ENCODE data around the gene LBR.
"Not testable (repeated sequence)": the region's sequence is repeated elsewhere in the genome, so short reads cannot be mapped to it uniquely, and the experiment has no call there.

LBR gene

GRCh38 chr1:225422795-225423517 lies 4.9 kb downstream of the LBR start:
- no peak for DNase-seq (ENCODE audit: low read depth)

GRCh38 chr1:225422031-225422605 lies 5.7 kb downstream of the LBR start:
- DNase-seq (ENCODE audit: low read depth), result no peak

- DNase-seq (ENCODE audit: low read depth), result no peak
These were observed 9.2 kb downstream of the LBR start for GRCh38 chr1:225418598-225418997.

- no peak for DNase-seq (ENCODE audit: low read depth)
These were observed 9.8 kb downstream of the LBR start for GRCh38 chr1:225418059-225418458.

GRCh38 chr1:225415967-225416745 lies 11.7 kb downstream of the LBR start:
- DNase-seq (ENCODE audit: low read depth), result no peak

- DNase-seq (ENCODE audit: low read depth), result no peak
These were observed 12.5 kb downstream of the LBR start for GRCh38 chr1:225415307-225415706.

- DNase-seq (ENCODE audit: low read depth), result no peak
These were observed 14.0 kb downstream of the LBR start for GRCh38 chr1:225413708-225414375.

GRCh38 chr1:225412803-225413351 lies 15.0 kb downstream of the LBR start:
- no peak for DNase-seq (ENCODE audit: low read depth)

GRCh38 chr1:225412321-225412720 lies 15.5 kb downstream of the LBR start:
- DNase-seq (ENCODE audit: low read depth), result no peak

GRCh38 chr1:225410036-225410435 lies 17.8 kb downstream of the LBR start:
- DNase-seq (ENCODE audit: low read depth), result no peak

- DNase-seq (ENCODE audit: low read depth), result no peak
These were observed 18.8 kb downstream of the LBR start for GRCh38 chr1:225409051-225409450.

- no peak for DNase-seq (ENCODE audit: low read depth)
These were observed 19.6 kb downstream of the LBR start for GRCh38 chr1:225408249-225408648.

GRCh38 chr1:225407755-225408154 lies 20.1 kb downstream of the LBR start:
- no peak for DNase-seq (ENCODE audit: low read depth)

- no peak for DNase-seq (ENCODE audit: low read depth)
These were observed 20.7 kb downstream of the LBR start for GRCh38 chr1:225406976-225407725.

GRCh38 chr1:225400968-225401367 lies 26.9 kb downstream of the LBR start:
- no peak for DNase-seq (ENCODE audit: low read depth)

- DNase-seq (ENCODE audit: low read depth), result no peak
These were observed 31.5 kb downstream of the LBR start for GRCh38 chr1:225396357-225396756.

- DNase-seq (ENCODE audit: low read depth), result no peak
These were observed 38.0 kb downstream of the LBR start for GRCh38 chr1:225389843-225390242.

- no peak for DNase-seq (ENCODE audit: low read depth)
These were observed 39.5 kb downstream of the LBR start for GRCh38 chr1:225388372-225388771.

GRCh38 chr1:225386860-225387259 lies 41.0 kb downstream of the LBR start:
- DNase-seq (ENCODE audit: low read depth), result not testable (repeated sequence)

- no peak for DNase-seq (ENCODE audit: low read depth)
These were observed 47.1 kb downstream of the LBR start for GRCh38 chr1:225380691-225381090.

- DNase-seq (ENCODE audit: low read depth), result peak; percentile 16
These were observed 49.0 kb downstream of the LBR start for GRCh38 chr1:225378880-225379279.

- no peak for DNase-seq (ENCODE audit: low read depth)
These were observed 52.8 kb downstream of the LBR start for GRCh38 chr1:225374996-225375395.
